Retinal pigment epithelial cell (primary cell): ENCODE results near the gene DCDC2C.

Source experiments
- DNase-seq: peaks from one replicate; pipeline ENCODE4 v3.0.0-alpha.2; 2010; ENCODE audit warnings: low read depth
- H3K4me3 ChIP-seq: 2 replicates; pipeline ENCODE4 v1.5.1; 2011; ENCODE audit warnings: mild to moderate bottlenecking, low read length, control low read depth, moderate library complexity
- CTCF ChIP-seq: conservative IDR thresholded peaks from 2 replicates; pipeline ENCODE4 v1.5.1; 2011; ENCODE audit warnings: low read depth, low read length, control low read depth, inconsistent platforms

DCDC2C gene

GRCh38 chr2:3753561-3753960 lies 50.2 kb downstream of the DCDC2C start:
- no peak overlapping the region for H3K4me3 ChIP-seq
- no peak for DNase-seq
- no peak for TF ChIP-seq CTCF

DNA sequence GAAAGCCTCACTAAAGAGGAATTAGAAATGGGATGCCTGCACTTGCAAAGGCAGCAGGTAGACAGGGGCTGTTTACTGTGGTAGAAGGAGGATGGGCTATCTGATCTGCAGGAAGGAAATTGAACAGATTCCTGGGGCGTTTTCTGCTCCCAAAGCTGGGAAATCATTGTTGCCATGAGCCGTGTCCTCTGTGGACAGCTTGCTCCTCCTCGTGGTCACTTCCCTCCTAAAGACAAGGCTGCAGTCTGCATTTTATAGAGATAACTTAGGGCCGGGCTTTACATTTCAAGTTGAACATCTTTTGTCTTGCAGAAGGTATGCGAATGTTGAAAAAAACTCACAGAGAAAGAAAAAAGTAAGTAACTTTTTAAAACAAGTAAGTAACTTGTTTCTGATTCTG lies 50.9 kb downstream of the DCDC2C start:
- no peak overlapping the region for H3K4me3 ChIP-seq
- DNase-seq: no peak
- no peak for TF ChIP-seq CTCF

- TF ChIP-seq CTCF: no peak
- DNase-seq: no peak
- H3K4me3 ChIP-seq: no peak overlapping the region
Observed at GRCh38 chr2:3754795-3755194, 51.4 kb downstream of the DCDC2C start.

- no peak for DNase-seq
- no peak for TF ChIP-seq CTCF
- no peak overlapping the region for H3K4me3 ChIP-seq
Observed at GRCh38 chr2:3755277-3755676, 51.9 kb downstream of the DCDC2C start.

DNA sequence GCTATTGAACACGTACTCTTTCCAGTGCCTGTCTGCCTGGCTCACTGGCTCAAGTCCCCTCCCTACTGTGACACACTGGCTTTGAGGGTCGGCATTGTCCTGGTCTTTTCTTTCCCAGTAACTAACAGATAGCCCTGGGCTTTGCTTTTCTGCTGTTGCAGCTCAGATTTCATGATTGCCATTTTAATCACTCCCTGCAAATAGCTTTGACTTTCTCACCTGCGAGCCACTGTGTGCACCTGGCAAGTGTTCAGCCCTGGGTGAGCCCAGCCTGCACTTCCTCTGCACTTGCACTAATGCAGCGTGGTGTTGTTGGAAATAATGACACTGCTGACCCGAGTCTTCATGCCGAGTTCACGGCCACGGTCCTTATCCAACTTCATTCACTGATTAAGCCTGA lies 52.9 kb downstream of the DCDC2C start:
- DNase-seq: no peak
- H3K4me3 ChIP-seq: no peak overlapping the region
- no peak for TF ChIP-seq CTCF

- H3K4me3 ChIP-seq: no peak overlapping the region
- DNase-seq: no peak
- no peak for TF ChIP-seq CTCF
Observed at GRCh38 chr2:3758906-3759305, 55.5 kb downstream of the DCDC2C start.

DNA sequence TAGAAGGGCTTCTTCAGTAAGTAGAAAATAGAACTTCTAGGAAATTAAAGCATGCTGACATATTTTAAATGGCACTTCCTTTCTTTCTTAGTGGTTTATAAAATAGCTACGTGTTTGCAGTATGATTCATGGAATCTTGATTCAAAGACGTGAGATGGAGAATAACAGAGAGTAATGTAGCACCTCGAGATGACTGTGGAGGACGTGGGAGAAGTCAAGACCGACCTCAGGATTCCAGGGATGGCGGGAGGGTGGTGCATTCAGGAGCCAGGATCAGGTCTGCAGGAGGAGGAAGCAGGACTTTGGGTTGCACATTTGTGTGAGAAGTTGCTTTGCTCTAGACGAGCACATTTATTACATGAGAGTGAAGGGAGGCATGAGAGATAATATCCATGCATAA lies 56.0 kb downstream of the DCDC2C start:
- DNase-seq: no peak
- TF ChIP-seq CTCF: no peak
- H3K4me3 ChIP-seq: no peak overlapping the region
